Stimulated activated CD8-positive, alpha-beta memory T cell treated with anti-CD3 and anti-CD28 coated beads, Interleukin-7, amount 100 ng/mL, for 48 hours (primary cell): ENCODE measurements around the gene CHMP4B.

ENCODE experiments used
- DNase-seq, 2 donors: peaks; one replicate each; pipeline ENCODE4 v3.0.0-alpha.2; 2020; ENCODE audit warnings: low read depth in 1 of 2; ENCODE audit errors: extremely low read depth in 1 of 2

The CHMP4B gene

GRCh38 chr20:33859751-33860150 is 48.6 kb downstream of the CHMP4B start:
- DNase-seq, result no peak

- no peak for DNase-seq
Observed at GRCh38 chr20:33861458-33861857, 50.3 kb downstream of the CHMP4B start.

GRCh38 chr20:33862709-33863403 is 51.7 kb downstream of the CHMP4B start:
- no peak for DNase-seq

GRCh38 chr20:33863440-33864323 is 52.5 kb downstream of the CHMP4B start:
- DNase-seq, result no peak

GRCh38 chr20:33864324-33864963 is 53.3 kb downstream of the CHMP4B start:
- DNase-seq, result no peak

GRCh38 chr20:33865761-33866370 is 54.7 kb downstream of the CHMP4B start:
- no peak for DNase-seq

GRCh38 chr20:33866398-33867100 is 55.4 kb downstream of the CHMP4B start:
- no peak for DNase-seq

GRCh38 chr20:33868042-33868441 is 56.9 kb downstream of the CHMP4B start:
- DNase-seq, result no peak

GRCh38 chr20:33868595-33868994 is 57.4 kb downstream of the CHMP4B start:
- DNase-seq, result no peak

GRCh38 chr20:33869283-33869682 is 58.1 kb downstream of the CHMP4B start:
- DNase-seq, result no peak

GRCh38 chr20:33871362-33871761 is 60.2 kb downstream of the CHMP4B start:
- no peak for DNase-seq

GRCh38 chr20:33874129-33874528 is 63.0 kb downstream of the CHMP4B start:
- DNase-seq, result no peak

GRCh38 chr20:33875055-33875454 is 63.9 kb downstream of the CHMP4B start:
- DNase-seq, result no peak

GRCh38 chr20:33875534-33876026 is 64.4 kb downstream of the CHMP4B start:
- no peak for DNase-seq

- no peak for DNase-seq
Observed at GRCh38 chr20:33878583-33878982, 67.4 kb downstream of the CHMP4B start.

- DNase-seq, result no peak
Observed at GRCh38 chr20:33880396-33880795, 69.2 kb downstream of the CHMP4B start.

GRCh38 chr20:33881989-33882388 is 70.8 kb downstream of the CHMP4B start:
- DNase-seq, result no peak

- no peak for DNase-seq
Observed at GRCh38 chr20:33882481-33882880, 71.3 kb downstream of the CHMP4B start.

- no peak for DNase-seq
Observed at GRCh38 chr20:33883164-33883563, 72.0 kb downstream of the CHMP4B start.

GRCh38 chr20:33884633-33885032 is 73.5 kb downstream of the CHMP4B start:
- no peak for DNase-seq
